ENCODE data around the gene HDAC4. TPM values are rescaled to one million over a fixed set of nuclear protein-coding genes. Genes with fewer than 3 reads are reported as not detected.

HDAC4 gene
- total RNA-seq, 1 experiment from 2014 or later = 61.5 TPM

DNA sequence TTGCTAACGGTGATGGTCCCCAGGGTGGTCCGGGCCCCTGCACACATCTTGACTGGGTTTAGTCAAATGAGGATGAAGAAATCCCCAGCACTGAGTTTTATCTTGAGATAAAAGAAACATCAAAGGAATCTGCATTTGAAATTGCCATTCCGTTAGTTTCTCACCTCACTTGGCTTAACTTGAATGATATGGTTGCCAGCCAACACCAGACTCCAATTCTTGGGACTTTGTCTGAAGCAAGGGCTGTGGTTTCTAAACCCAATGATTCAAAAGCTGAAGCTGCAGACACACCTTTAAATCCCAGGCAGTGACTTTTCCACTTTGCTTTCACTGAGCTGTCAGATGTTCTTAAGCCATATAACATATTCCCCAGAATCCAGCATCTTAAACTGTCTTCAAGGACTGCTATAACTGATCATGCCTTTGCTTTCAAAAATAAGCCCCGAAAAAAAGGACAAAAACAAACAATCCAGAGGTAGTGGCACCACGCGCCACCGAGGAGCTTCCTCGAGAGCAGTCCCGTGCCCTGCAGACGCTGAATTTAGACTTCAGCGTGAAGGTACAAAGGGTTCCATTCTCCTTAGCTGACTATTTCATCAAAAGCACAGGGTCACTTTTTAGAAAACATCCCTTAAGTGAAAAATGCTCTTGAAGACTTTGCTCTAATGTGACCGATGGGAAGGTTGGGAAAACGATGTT, 189.3 kb downstream of the HDAC4 start:
- no peak overlapping the region for H3K4me2 ChIP-seq
- H3F3A ChIP-seq (ENCODE audit: insufficient read depth, low read depth) = no peaks in the 10 kb centered on the region
- H3K27ac ChIP-seq = no peak overlapping the region
- H3K79me2 ChIP-seq (ENCODE audit: low read depth) = no peaks in the 10 kb centered on the region
- intact Hi-C loops (cut with micrococcal nuclease; ENCODE audit: unreplicated experiment) = no loop called here
- CTCF ChIA-PET = no interaction called here
- POLR2A ChIA-PET (ENCODE audit: unreplicated experiment) = no interaction called here
- no peak overlapping the region for H2AFZ ChIP-seq
- DNase-seq = no peak
- no peaks in the 10 kb centered on the region for H3K4me1 ChIP-seq (replicated peaks; ENCODE audit: insufficient read depth)
- H4K20me1 ChIP-seq (ENCODE audit: insufficient read depth) = 0 out of 2 replicates have a peak, but pooled peaks cover 3% of the 10 kb centered on the region
- no peak overlapping the region for H3K4me3 ChIP-seq
- no peaks in the 10 kb centered on the region for H3K9me3 ChIP-seq (ENCODE audit: insufficient read depth, low read depth)
- no TSS peak for BruUV-seq (replicated peaks)
- no peaks in the 10 kb centered on the region for H3K36me3 ChIP-seq (ENCODE audit: low read depth)
- TF ChIP-seq, protein P1, sequence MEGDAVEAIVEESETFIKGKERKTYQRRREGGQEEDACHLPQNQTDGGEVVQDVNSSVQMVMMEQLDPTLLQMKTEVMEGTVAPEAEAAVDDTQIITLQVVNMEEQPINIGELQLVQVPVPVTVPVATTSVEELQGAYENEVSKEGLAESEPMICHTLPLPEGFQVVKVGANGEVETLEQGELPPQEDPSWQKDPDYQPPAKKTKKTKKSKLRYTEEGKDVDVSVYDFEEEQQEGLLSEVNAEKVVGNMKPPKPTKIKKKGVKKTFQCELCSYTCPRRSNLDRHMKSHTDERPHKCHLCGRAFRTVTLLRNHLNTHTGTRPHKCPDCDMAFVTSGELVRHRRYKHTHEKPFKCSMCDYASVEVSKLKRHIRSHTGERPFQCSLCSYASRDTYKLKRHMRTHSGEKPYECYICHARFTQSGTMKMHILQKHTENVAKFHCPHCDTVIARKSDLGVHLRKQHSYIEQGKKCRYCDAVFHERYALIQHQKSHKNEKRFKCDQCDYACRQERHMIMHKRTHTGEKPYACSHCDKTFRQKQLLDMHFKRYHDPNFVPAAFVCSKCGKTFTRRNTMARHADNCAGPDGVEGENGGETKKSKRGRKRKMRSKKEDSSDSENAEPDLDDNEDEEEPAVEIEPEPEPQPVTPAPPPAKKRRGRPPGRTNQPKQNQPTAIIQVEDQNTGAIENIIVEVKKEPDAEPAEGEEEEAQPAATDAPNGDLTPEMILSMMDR (conservative IDR thresholded peaks at IDR 0.05) = no peak
- no peak for TF ChIP-seq EZH2 (IDR thresholded peaks at IDR 0.05; ENCODE audit: low read depth)
- H3K9me2 ChIP-seq (ENCODE audit: insufficient read depth) = no peaks in the 10 kb centered on the region
- H3K27me3 ChIP-seq (ENCODE audit: insufficient read depth, low read depth) = no peaks in the 10 kb centered on the region

DNA sequence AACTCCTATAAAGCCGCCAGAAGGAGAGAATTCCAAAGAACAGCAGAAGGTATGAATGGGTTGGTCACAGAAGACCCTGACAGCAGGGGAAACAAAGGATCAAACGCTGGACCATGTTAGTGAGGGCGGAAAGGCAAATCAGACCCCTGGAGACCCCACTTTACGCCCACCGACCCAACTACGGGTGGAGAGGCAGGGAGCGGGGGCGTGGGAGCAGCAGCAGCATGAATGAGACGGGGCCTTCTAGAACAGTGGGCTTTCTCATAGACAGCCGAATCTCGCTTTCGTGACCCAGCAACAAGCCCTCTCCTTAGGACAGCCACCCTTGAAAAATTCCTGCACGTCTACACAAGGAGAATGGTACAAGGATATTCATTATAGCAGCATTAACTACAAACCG, 191.0 kb downstream of the HDAC4 start:
- no peaks in the 10 kb centered on the region for H3K9me2 ChIP-seq (ENCODE audit: insufficient read depth)
- no peak overlapping the region for H2AFZ ChIP-seq
- POLR2A ChIA-PET (ENCODE audit: unreplicated experiment) = no interaction called here
- H3K4me3 ChIP-seq = no peak overlapping the region
- no peak for TF ChIP-seq EZH2 (IDR thresholded peaks at IDR 0.05; ENCODE audit: low read depth)
- TF ChIP-seq, protein P1 (conservative IDR thresholded peaks at IDR 0.05) = no peak
- H4K20me1 ChIP-seq (ENCODE audit: insufficient read depth) = 0 out of 2 replicates have a peak, but pooled peaks cover 3% of the 10 kb centered on the region
- H3K9me3 ChIP-seq (ENCODE audit: insufficient read depth, low read depth) = no peaks in the 10 kb centered on the region
- H3K36me3 ChIP-seq (ENCODE audit: low read depth) = no peaks in the 10 kb centered on the region
- no peaks in the 10 kb centered on the region for H3K27me3 ChIP-seq (ENCODE audit: insufficient read depth, low read depth)
- no peaks in the 10 kb centered on the region for H3K79me2 ChIP-seq (ENCODE audit: low read depth)
- CTCF ChIA-PET = interaction anchor here (0.5 kb wide), 1 partner anchor 871 kb away, joined by 3 read pairs; no protein-coding TSS in a partner anchor
- intact Hi-C loops (cut with micrococcal nuclease; ENCODE audit: unreplicated experiment) = no loop called here
- BruUV-seq (replicated peaks) = no TSS peak
- H3K4me2 ChIP-seq = no peak overlapping the region
- no peak for DNase-seq
- no peak overlapping the region for H3K27ac ChIP-seq
- no peaks in the 10 kb centered on the region for H3F3A ChIP-seq (ENCODE audit: insufficient read depth, low read depth)
- no peaks in the 10 kb centered on the region for H3K4me1 ChIP-seq (replicated peaks; ENCODE audit: insufficient read depth)

DNA sequence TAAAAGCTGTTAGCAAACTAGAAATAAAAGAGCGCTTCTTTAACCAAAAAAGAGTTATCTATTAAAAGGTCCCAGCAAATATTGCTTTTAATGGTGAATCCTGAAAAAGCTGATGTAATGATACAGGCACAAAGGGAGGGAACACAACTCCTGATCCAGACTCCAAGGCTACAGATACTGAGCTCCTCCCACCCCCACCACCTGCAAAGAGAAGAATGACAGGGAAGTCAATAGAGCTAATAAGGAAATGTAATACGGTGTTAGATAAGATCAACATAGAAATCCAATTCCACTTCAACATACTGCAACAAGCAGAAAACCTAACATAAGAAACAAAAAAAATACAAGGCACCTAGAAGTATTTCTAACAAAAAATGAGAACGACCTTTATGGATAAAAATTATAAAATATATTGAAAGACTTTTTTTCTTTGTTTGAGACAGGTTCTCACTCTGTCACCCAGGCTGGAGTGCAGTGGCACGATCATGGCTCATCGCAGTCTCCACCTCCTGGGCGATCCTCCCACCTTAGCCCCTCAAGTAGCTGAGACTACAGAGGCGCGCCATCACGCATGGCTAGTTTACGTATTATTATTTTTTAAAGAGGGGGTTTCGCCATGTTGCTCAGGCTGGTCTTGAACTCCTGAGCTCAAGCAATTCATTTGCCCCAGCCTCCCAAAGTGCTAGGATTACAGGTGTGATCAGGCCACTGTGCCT, 192.2 kb downstream of the HDAC4 start:
- Histone ChIP-seq H3K4me1 (replicated peaks; ENCODE audit: insufficient read depth) (no peaks in the 10 kb centered on the region), H3K4me2 (no peak overlapping the region), H4K20me1 (ENCODE audit: insufficient read depth) (0 out of 2 replicates have a peak, but pooled peaks cover 3% of the 10 kb centered on the region), H3K9me3 (ENCODE audit: insufficient read depth, low read depth) (no peaks in the 10 kb centered on the region), H3K9me2 (ENCODE audit: insufficient read depth) (no peaks in the 10 kb centered on the region), H2AFZ (no peak overlapping the region), H3K36me3 (ENCODE audit: low read depth) (no peaks in the 10 kb centered on the region), H3K27ac (no peak overlapping the region), H3K4me3 (no peak overlapping the region), H3K27me3 (ENCODE audit: insufficient read depth, low read depth) (no peaks in the 10 kb centered on the region), H3K79me2 (ENCODE audit: low read depth) (no peaks in the 10 kb centered on the region), H3F3A (ENCODE audit: insufficient read depth, low read depth) (no peaks in the 10 kb centered on the region)
- TF ChIP-seq, protein P1 (conservative IDR thresholded peaks at IDR 0.05) = no peak
- no peak for TF ChIP-seq EZH2 (IDR thresholded peaks at IDR 0.05; ENCODE audit: low read depth)
- POLR2A ChIA-PET (ENCODE audit: unreplicated experiment) = interaction anchor here (0.6 to 0.7 kb wide), 3 partner anchors 59 to 200 kb away, joined by 3 to 5 read pairs (median 4); no protein-coding TSS in a partner anchor
- CTCF ChIA-PET = interaction anchor here (0.7 kb wide), 1 partner anchor 1426 kb away, joined by 6 read pairs; no protein-coding TSS in a partner anchor
- DNase-seq = no peak
- intact Hi-C loops (cut with micrococcal nuclease; ENCODE audit: unreplicated experiment) = no loop called here
- BruUV-seq (replicated peaks) = no TSS peak
